Measurements from ENCODE around the gene TIE1. TPM values are rescaled to one million over a fixed set of nuclear protein-coding genes. Genes with fewer than 3 reads are reported as not detected.

TIE1 gene
- total and polyA plus RNA-seq, 2 of the 13 experiments (the other 11 are each of a cell fraction or from before 2014, with no cell fraction given), result 0.58 to 0.84 TPM

- TF ChIP-seq ZNF749 (CRISPR knock-in tag; IDR thresholded peaks at IDR 0.05; ENCODE audit: borderline replicate concordance) (0 out of 2 replicates have a peak, but pooled peaks have one; percentile 49), ZBTB2 (CRISPR knock-in tag; IDR thresholded peaks at IDR 0.05; ENCODE audit: low read depth) (peak; percentile 82)
Measured at GRCh38 chr1:43367904-43368645, 67.3 kb downstream of the TIE1 start, which contains the start of gene ELOVL1 (continued).

GRCh38 chr1:43368646-43369020 lies 67.9 kb downstream of the TIE1 start:
- peak overlapping the region; percentile 91 for H3K27ac ChIP-seq (ENCODE audit: extremely low read length, insufficient read depth, low read length)
- H3K9ac ChIP-seq (ENCODE audit: insufficient read depth, low read depth, low read length), result peak overlapping the region; percentile 76
- no peaks in the 10 kb centered on the region for H3K27me3 ChIP-seq (ENCODE audit: control insufficient read depth in 1 of 2, insufficient read depth in 2 of 2, low read length in 2 of 2)
- ChIA-PET CTCF (ENCODE audit: low intra/inter-chr PET ratio, low total read pairs) (interaction anchor here (1.2 kb wide), 1 partner anchor 130 kb away, joined by 3 read pairs; no protein-coding TSS in a partner anchor), POLR2A (interaction anchor here (1.0 to 3.8 kb wide), 5 partner anchors 10 to 197 kb away, joined by 3 to 32 read pairs (median 21); partner anchors contain the start of genes CDC20, CFAP57, EBNA1BP2 and MED8)
- no peak for DNase-seq (ENCODE audit: low spot score)
- in situ Hi-C loops (cut with HindIII; ENCODE audit: extremely low pct_ligation_motif_present, low pct_unique_long_range_greater_than_20kb), result no loop called here
- intact Hi-C loops (cut with micrococcal nuclease; ENCODE audit: unreplicated experiment), result loop anchor here (1.0 kb wide), 1 partner anchor 46 kb away; no protein-coding TSS in a partner anchor
- peaks cover 13% of the 10 kb centered on the region for H3K79me2 ChIP-seq (ENCODE audit: insufficient read depth, low read length)
- WGBS (ENCODE audit: low lambda C conversion rate), result 5% methylated on average over 6 of the region's 6 CpGs
- peak; percentile 6; the same call in 2 of the 3 replicates for ATAC-seq
- peak overlapping the region; percentile 92 for H3K4me2 ChIP-seq (ENCODE audit: low read depth, low read length)
- H2AFZ ChIP-seq (ENCODE audit: low read length), result no peak overlapping the region
- peaks cover 5 to 6% of the 10 kb centered on the region in 2 experiments; a peak in 3 of 5 replicates for H3K36me3 ChIP-seq (replicated peaks in 1 of 2; ENCODE audit: control insufficient read depth in 1 of 2, insufficient read depth in 2 of 2, low read length in 2 of 2)
- TF ChIP-seq RELA (CRISPR knock-in tag; IDR thresholded peaks at IDR 0.05) (no peak), ZNF773 (CRISPR knock-in tag; IDR thresholded peaks at IDR 0.05; ENCODE audit: borderline replicate concordance) (no peak), THAP9 (CRISPR knock-in tag; IDR thresholded peaks at IDR 0.05; ENCODE audit: borderline replicate concordance) (0 out of 2 replicates have a peak, but pooled peaks have one; percentile 7), NCOR1 (IDR thresholded peaks at IDR 0.05; ENCODE audit: borderline replicate concordance, low read length) (0 out of 2 replicates have a peak, but pooled peaks have one; percentile 12), TFAP4 (IDR thresholded peaks at IDR 0.05; ENCODE audit: borderline replicate concordance, low read depth) (peak; percentile 23; the same call in 1 of the 2 replicates), KMT2B (CRISPR knock-in tag; IDR thresholded peaks at IDR 0.05) (no peak)
- TSS peak; percentile 90 for BruUV-seq (replicated peaks)
- peaks cover 46% of the 10 kb centered on the region for H3K4me1 ChIP-seq (ENCODE audit: insufficient read depth, low read length)
- H3K9me3 ChIP-seq (ENCODE audit: low read length), result no peaks in the 10 kb centered on the region
- H4K20me1 ChIP-seq (ENCODE audit: insufficient read depth, low read length), result no peaks in the 10 kb centered on the region
- FAIRE-seq, result no peak
- H3K4me3 ChIP-seq (replicated peaks in 1 of 3; ENCODE audit: insufficient read depth in 1 of 3, low read depth in 2 of 3, low read length in 3 of 3), result peak overlapping the region; percentile 76 to 88 (median 79)

All from HepG2 (cell line).